Esophagus squamous epithelium (tissue), 4 donors: ENCODE data around the gene ANGEL1.

Source experiments
- CTCF ChIP-seq, 6 experiments: fragments of 450-650 bp in 4 of 6; fragments of 200-600 bp in 2 of 6; sonication (generic) in 2 of 6; IDR thresholded peaks; one replicate each; pipeline ENCODE4 v1.5.1; 2016 to 2019; ENCODE audit warnings: antibody characterized with exemption in 6 of 6, mild to moderate bottlenecking in 4 of 6, moderate library complexity in 4 of 6
- POLR2A ChIP-seq, 4 donors: fragments of 450-650 bp; IDR thresholded peaks; one replicate each; pipeline ENCODE4 v1.6.1; 2017; ENCODE audit warnings: antibody characterized with exemption in 4 of 4, mild to moderate bottlenecking in 4 of 4, moderate library complexity in 3 of 4

- peak in 1 of 6 experiments; percentile 10 for TF ChIP-seq CTCF (IDR thresholded peaks at IDR 0.05)
- TF ChIP-seq POLR2A (IDR thresholded peaks at IDR 0.05), result no peak
Measured at GRCh38 chr14:76767681-76768656, 44.7 kb downstream of the ANGEL1 start.
